Liver (tissue), 9 donors: ENCODE results near the gene FAM169A. TPM values are rescaled to one million over a fixed set of nuclear protein-coding genes. Genes with fewer than 3 reads are reported as not detected.
A peak's percentile ranks its signal among the peaks of the same experiment; 100 is the strongest.

Experiments
- DNase-seq: peaks from one replicate; pipeline ENCODE4 v3.0.0-alpha.2; 2017; ENCODE audit warnings: low spot score
- H3K27ac ChIP-seq, 2 donors: one replicate each; pipeline ENCODE4 v1.7.0; 2013; ENCODE audit warnings: inconsistent platforms in 2 of 2, low read length in 2 of 2, control low read depth in 1 of 2, low read depth in 1 of 2, mild to moderate bottlenecking in 1 of 2
- H3K27me3 ChIP-seq, 4 donors: one replicate each; pipeline versions ENCODE4 v1.6.1 to v1.7.0; 2013; ENCODE audit warnings: low read length in 3 of 4, inconsistent platforms in 1 of 4, mild to moderate bottlenecking in 1 of 4, moderate library complexity in 1 of 4; ENCODE audit not compliant: control insufficient read depth in 4 of 4, insufficient read depth in 4 of 4
- H3K36me3 ChIP-seq, 4 donors: one replicate each; pipeline versions ENCODE4 v1.6.1 to v1.7.0; 2013; ENCODE audit warnings: low read length in 3 of 4, mild to moderate bottlenecking in 3 of 4, low read depth in 1 of 4, moderate library complexity in 1 of 4; ENCODE audit not compliant: control insufficient read depth in 4 of 4, insufficient read depth in 3 of 4
- H3K4me1 ChIP-seq, 4 donors: one replicate each; pipeline versions ENCODE4 v1.6.1 to v1.7.0; 2013; ENCODE audit warnings: low read length in 3 of 4, mild to moderate bottlenecking in 3 of 4, moderate library complexity in 1 of 4; ENCODE audit not compliant: control insufficient read depth in 4 of 4, insufficient read depth in 4 of 4
- H3K4me3 ChIP-seq, 3 donors: one replicate each; pipeline versions ENCODE4 v1.6.1 to v1.7.0; 2013; ENCODE audit warnings: low read length in 3 of 3, control low read depth in 1 of 3, low read depth in 1 of 3, mild to moderate bottlenecking in 1 of 3
- H3K9ac ChIP-seq, 2 donors: one replicate each; pipeline ENCODE4 v1.7.0; 2013; ENCODE audit warnings: low read length in 2 of 2, mild to moderate bottlenecking in 2 of 2, moderate library complexity in 2 of 2, control low read depth in 1 of 2, low read depth in 1 of 2
- H3K9me3 ChIP-seq, 4 donors: one replicate each; pipeline versions ENCODE4 v1.6.1 to v1.7.0; 2013; ENCODE audit warnings: low read length in 3 of 4; ENCODE audit not compliant: control insufficient read depth in 4 of 4
- ATF3 ChIP-seq: IDR thresholded peaks from 2 replicates; pipeline ENCODE4 v1.6.1; 2016; ENCODE audit warnings: antibody characterized with exemption
- CTCF ChIP-seq: fragments of 150-350 bp; IDR thresholded peaks from 2 replicates; pipeline ENCODE4 v1.5.1; 2017; ENCODE audit warnings: improper control_type of control experiment, low read depth, low read length; ENCODE audit not compliant: missing input control
- EGR1 ChIP-seq, 2 donors: IDR thresholded peaks; 2 replicates each; pipeline ENCODE4 v1.6.1; 2016 to 2018; ENCODE audit warnings: antibody characterized with exemption in 2 of 2, low read depth in 2 of 2
- FOXA1 ChIP-seq: IDR thresholded peaks from 2 replicates; pipeline ENCODE4 v1.6.1; 2016; ENCODE audit warnings: antibody characterized with exemption
- FOXA2 ChIP-seq: IDR thresholded peaks from 2 replicates; pipeline ENCODE4 v1.6.1; 2016; ENCODE audit warnings: antibody characterized with exemption
- GABPA ChIP-seq, 2 donors: IDR thresholded peaks in 1 of 2; conservative IDR thresholded peaks in 1 of 2; 2 replicates each; pipeline ENCODE4 v1.6.1; 2016; ENCODE audit warnings: antibody characterized with exemption in 2 of 2, mild to moderate bottlenecking in 1 of 2, moderate library complexity in 1 of 2
- HNF4A ChIP-seq, 2 donors: conservative IDR thresholded peaks; 2 replicates each; pipeline ENCODE4 v1.6.1; 2016; ENCODE audit warnings: antibody characterized with exemption in 2 of 2, mild to moderate bottlenecking in 2 of 2
- HNF4G ChIP-seq: IDR thresholded peaks from 2 replicates; pipeline ENCODE4 v1.6.1; 2016; ENCODE audit warnings: antibody characterized with exemption
- JUND ChIP-seq, 2 donors: IDR thresholded peaks; 2 replicates each; pipeline ENCODE4 v1.6.1; 2016; ENCODE audit warnings: antibody characterized with exemption in 2 of 2
- MAX ChIP-seq: IDR thresholded peaks from 2 replicates; pipeline ENCODE4 v1.6.1; 2016; ENCODE audit warnings: antibody characterized with exemption
- NR2F2 ChIP-seq: IDR thresholded peaks from 2 replicates; pipeline ENCODE4 v1.6.1; 2016; ENCODE audit warnings: antibody characterized with exemption
- RAD21 ChIP-seq, 2 donors: IDR thresholded peaks; 2 replicates each; pipeline ENCODE4 v1.6.1; 2016; ENCODE audit warnings: antibody characterized with exemption in 2 of 2, mild to moderate bottlenecking in 2 of 2
- REST ChIP-seq: IDR thresholded peaks from 2 replicates; pipeline ENCODE4 v1.6.1; 2016; ENCODE audit warnings: antibody characterized with exemption, mild to moderate bottlenecking
- RXRA ChIP-seq, 2 donors: IDR thresholded peaks; 2 replicates each; pipeline ENCODE4 v1.6.1; 2017 to 2018; ENCODE audit warnings: antibody characterized with exemption in 2 of 2, mild to moderate bottlenecking in 1 of 2
- SP1 ChIP-seq: IDR thresholded peaks from 2 replicates; pipeline ENCODE4 v1.6.1; 2018; ENCODE audit warnings: antibody characterized with exemption, mild to moderate bottlenecking
- TAF1 ChIP-seq: conservative IDR thresholded peaks from 2 replicates; pipeline ENCODE4 v1.6.1; 2016; ENCODE audit warnings: antibody characterized with exemption, mild to moderate bottlenecking
- YY1 ChIP-seq: IDR thresholded peaks from 2 replicates; pipeline ENCODE4 v1.6.1; 2016; ENCODE audit warnings: antibody characterized with exemption, mild to moderate bottlenecking
- ZBTB33 ChIP-seq: IDR thresholded peaks from 2 replicates; pipeline ENCODE4 v1.6.1; 2016; ENCODE audit warnings: antibody characterized with exemption
- WGBS: extraction: QIAGEN DNeasy Blood & Tissue Kit; methylation state at CpG from one replicate; pipeline ENCODE4 v1.1.7; 2013; 5-methylcytosine and 5-hydroxymethylcytosine counted together
- polyA plus RNA-seq, 2 donors: library from polyadenylated mRNA; stranded (reverse) in 1 of 2; unstranded in 1 of 2; fragments of 200-250 nt in 1 of 2; fragments of >200 nt in 1 of 2; fragmentation: Nextera tagmentation in 1 of 2; extraction: Ambion mirVana in 1 of 2; gene quantifications; one replicate each; pipeline versions ENCODE4 v1.2.1 to v1.2.3, GENCODE V29; 2013 to 2015
- total RNA-seq, 2 donors: library from RNA; depleted of rRNA; stranded (reverse); fragments of >200 nt; gene quantifications; one replicate each; pipeline ENCODE4 v1.2.3, GENCODE V29; 2014
- donor health status: healthy.
- donor health status: healthy.
- donor health status: healthy.
- donor health status: healthy.
- donor health status: healthy.

The FAM169A gene
- total and polyA plus RNA-seq, 4 donors: 0.58 to 5.0 (median 0.92) TPM

GRCh38 chr5:74765201-74765600 is 101.0 kb downstream of the FAM169A start:
- H3K4me3 ChIP-seq: no peak overlapping the region
- peaks cover 6 to 26% (median 23%) of the 10 kb centered on the region in 4 donors for H3K4me1 ChIP-seq
- no peak for TF ChIP-seq GABPA (IDR thresholded peaks at IDR 0.05 in 1 of 2, conservative IDR thresholded peaks at IDR 0.05 in 1 of 2)
- TF ChIP-seq SP1: no peak
- TF ChIP-seq TAF1: no peak
- TF ChIP-seq FOXA1: no peak
- TF ChIP-seq ATF3: no peak
- TF ChIP-seq MAX: no peak
- no peak for TF ChIP-seq ZBTB33
- TF ChIP-seq YY1: no peak
- TF ChIP-seq NR2F2: no peak
- no peak for TF ChIP-seq REST
- no peak for TF ChIP-seq JUND (IDR thresholded peaks at IDR 0.05)
- TF ChIP-seq CTCF: no peak
- no peak for TF ChIP-seq HNF4A (conservative IDR thresholded peaks at IDR 0.05)
- no peak for TF ChIP-seq FOXA2
- TF ChIP-seq RXRA (IDR thresholded peaks at IDR 0.05): no peak
- TF ChIP-seq RAD21 (IDR thresholded peaks at IDR 0.05): no peak
- no peak for TF ChIP-seq HNF4G
- TF ChIP-seq EGR1 (IDR thresholded peaks at IDR 0.05; ENCODE audit: low read depth in 2 of 2): no peak
- no peak for DNase-seq
- H3K27me3 ChIP-seq: no peaks in the 10 kb centered on the region
- peak overlapping the region in 1 of 2 donors; percentile 27 for H3K9ac ChIP-seq
- no peaks in the 10 kb centered on the region for H3K9me3 ChIP-seq
- whole genome bisulfite sequencing: 71% methylated on average over 9 of the region's 9 CpGs
- H3K27ac ChIP-seq: no peak overlapping the region
- H3K36me3 ChIP-seq: peaks cover 3 to 26% (median 14%) of the 10 kb centered on the region in 4 donors
